NCI-H1105 treated with DMSO at 0.1 percent for 48 hours (cell line): ENCODE data around the gene INPP4B.
"Not testable (repeated sequence)": the region's sequence is repeated elsewhere in the genome, so short reads cannot be mapped to it uniquely, and the experiment has no call there.

Experiments used
- DNase-seq: peaks from one replicate; lab custom pipeline; 2025; lab: John Stamatoyannopoulos, UW

The INPP4B gene

GRCh38 chr4:142544594-142544993 is 301.5 kb downstream of the INPP4B start:
- DNase-seq = no peak

GRCh38 chr4:142544039-142544438 is 302.1 kb downstream of the INPP4B start:
- DNase-seq = no peak

- no peak for DNase-seq
Observed at GRCh38 chr4:142540483-142540804, 305.7 kb downstream of the INPP4B start.

GRCh38 chr4:142539796-142540482 is 306.2 kb downstream of the INPP4B start:
- no peak for DNase-seq

- DNase-seq = no peak
Observed at GRCh38 chr4:142535009-142535408, 311.1 kb downstream of the INPP4B start.

- no peak for DNase-seq
Observed at GRCh38 chr4:142532054-142532453, 314.0 kb downstream of the INPP4B start.

GRCh38 chr4:142530728-142531127 is 315.4 kb downstream of the INPP4B start:
- no peak for DNase-seq

- DNase-seq = no peak
Observed at GRCh38 chr4:142528433-142528832, 317.7 kb downstream of the INPP4B start.

GRCh38 chr4:142523111-142523510 is 323.0 kb downstream of the INPP4B start:
- no peak for DNase-seq

- no peak for DNase-seq
Observed at GRCh38 chr4:142519342-142519741, 326.8 kb downstream of the INPP4B start.

- no peak for DNase-seq
Observed at GRCh38 chr4:142516686-142517526, 329.2 kb downstream of the INPP4B start.

- no peak for DNase-seq
Observed at GRCh38 chr4:142512161-142512560, 333.9 kb downstream of the INPP4B start.

GRCh38 chr4:142509881-142510280 is 336.2 kb downstream of the INPP4B start:
- DNase-seq = no peak

- not testable (repeated sequence) for DNase-seq
Observed at GRCh38 chr4:142509381-142509780, 336.7 kb downstream of the INPP4B start.

- no peak for DNase-seq
Observed at GRCh38 chr4:142500966-142501365, 345.1 kb downstream of the INPP4B start.

- DNase-seq = peak; percentile 0
Observed at GRCh38 chr4:142497606-142498005, 348.5 kb downstream of the INPP4B start.

GRCh38 chr4:142493255-142494110 is 352.6 kb downstream of the INPP4B start:
- no peak for DNase-seq

GRCh38 chr4:142485452-142485851 is 360.6 kb downstream of the INPP4B start:
- no peak for DNase-seq

GRCh38 chr4:142480244-142480643 is 365.9 kb downstream of the INPP4B start:
- peak; percentile 19 for DNase-seq

- no peak for DNase-seq
Observed at GRCh38 chr4:142475663-142476062, 370.4 kb downstream of the INPP4B start.

GRCh38 chr4:142474398-142475087 is 371.6 kb downstream of the INPP4B start:
- DNase-seq = peak; percentile 27

- no peak for DNase-seq
Observed at GRCh38 chr4:142473960-142474338, 372.2 kb downstream of the INPP4B start.
